Measurements from ENCODE around the gene EXOC1.

- TF ChIP-seq CTCF (conservative IDR thresholded peaks at IDR 0.05; ENCODE audit: low read length) = no peak
- TF ChIP-seq EZH2phosphoT487 (IDR thresholded peaks at IDR 0.05; ENCODE audit: borderline replicate concordance) = no peak
Observed at GRCh38 chr4:55857586-55857985, 4.1 kb downstream of the EXOC1 start.
